HG02870 (cell line): Measurements from ENCODE around the gene YES1.
"Not testable (repeated sequence)": the region's sequence is repeated elsewhere in the genome, so short reads cannot be mapped to it uniquely, and the experiment has no call there.

Experiments used
- ATAC-seq: cut with Tn5 transposase; IDR thresholded peaks from one replicate; pipeline ENCODE4 v1.9.1; 2021; ENCODE audit warnings: mild to moderate bottlenecking, moderate library complexity; ENCODE audit not compliant: unreplicated experiment

The YES1 gene

GRCh38 chr18:686339-687111, 125.5 kb downstream of the YES1 start:
- ATAC-seq = no peak

- ATAC-seq = no peak
Measured at GRCh38 chr18:685438-685837, 126.6 kb downstream of the YES1 start.

- ATAC-seq = no peak
Measured at GRCh38 chr18:683531-683930, 128.5 kb downstream of the YES1 start.

GRCh38 chr18:682833-683232, 129.2 kb downstream of the YES1 start:
- no peak for ATAC-seq

- not testable (repeated sequence) for ATAC-seq
Measured at GRCh38 chr18:682416-682815, 129.6 kb downstream of the YES1 start.

GRCh38 chr18:681985-682384, 130.1 kb downstream of the YES1 start:
- ATAC-seq = no peak

- no peak for ATAC-seq
Measured at GRCh38 chr18:680392-680791, 131.7 kb downstream of the YES1 start.

GRCh38 chr18:679516-679915, 132.5 kb downstream of the YES1 start:
- no peak for ATAC-seq

- ATAC-seq = no peak
Measured at GRCh38 chr18:678482-679182, 133.4 kb downstream of the YES1 start.

- ATAC-seq = no peak
Measured at GRCh38 chr18:677951-678381, 134.1 kb downstream of the YES1 start.

GRCh38 chr18:677145-677544, 134.9 kb downstream of the YES1 start:
- ATAC-seq = no peak

GRCh38 chr18:676736-677135, 135.3 kb downstream of the YES1 start:
- ATAC-seq = no peak

GRCh38 chr18:676069-676468, 136.0 kb downstream of the YES1 start:
- no peak for ATAC-seq

- no peak for ATAC-seq
Measured at GRCh38 chr18:675307-675706, 136.7 kb downstream of the YES1 start.

GRCh38 chr18:673769-674168, 138.3 kb downstream of the YES1 start:
- ATAC-seq = no peak

- no peak for ATAC-seq
Measured at GRCh38 chr18:673317-673716, 138.7 kb downstream of the YES1 start.
